Chondrocyte (in vitro differentiated cells): Measurements from ENCODE around the gene MALT1. TPM values are rescaled to one million over a fixed set of nuclear protein-coding genes. Genes with fewer than 3 reads are reported as not detected.
A peak's percentile ranks its signal among the peaks of the same experiment; 100 is the strongest.

Experiments
- DNase-seq: peaks from one replicate; pipeline ENCODE4 v3.0.0; 2021; ENCODE audit warnings: mixed read lengths, low spot score
- H3K27ac Mint-ChIP-seq: one replicate; pipeline ENCODE4 v1.8.0; 2021; ENCODE audit warnings: mild to moderate bottlenecking, moderate library complexity, mixed read lengths; ENCODE audit not compliant: unreplicated experiment
- H3K27me3 Mint-ChIP-seq: 2 replicates; pipeline ENCODE4 v1.8.0; 2021; ENCODE audit warnings: low read depth, mixed read lengths
- H3K36me3 Mint-ChIP-seq: 2 replicates; pipeline ENCODE4 v1.8.0; 2021; ENCODE audit warnings: low read depth, mixed read lengths
- H3K4me1 Mint-ChIP-seq: 2 replicates; pipeline ENCODE4 v1.8.0; 2021; ENCODE audit warnings: low read depth, mild to moderate bottlenecking, mixed read lengths
- H3K4me3 Mint-ChIP-seq: one replicate; pipeline ENCODE4 v1.8.0; 2021; ENCODE audit warnings: mild to moderate bottlenecking, moderate library complexity, mixed read lengths; ENCODE audit not compliant: unreplicated experiment
- H3K9me3 Mint-ChIP-seq: 2 replicates; pipeline ENCODE4 v1.8.0; 2021; ENCODE audit warnings: low read depth, mixed read lengths
- CTCF ChIP-seq: fragments of 200-600 bp; sonication (generic); IDR thresholded peaks from 2 replicates; pipeline ENCODE4 v1.5.0; 2021; ENCODE audit warnings: antibody characterized with exemption, mild to moderate bottlenecking, moderate library complexity
- total RNA-seq: library from RNA; stranded (reverse); gene quantifications from 3 replicates; pipeline ENCODE4 v1.2.1, GENCODE V29; 2021

The MALT1 gene
- total RNA-seq, 1 donor from 2014 or later = 17.4 TPM

- Mint-ChIP-seq H3K4me1 (peaks cover 14% of the 10 kb centered on the region), H3K27me3 (no peaks in the 10 kb centered on the region), H3K27ac (no peak overlapping the region), H3K4me3 (no peak overlapping the region), H3K36me3 (peaks cover 13% of the 10 kb centered on the region), H3K9me3 (no peaks in the 10 kb centered on the region)
- TF ChIP-seq CTCF = no peak
- DNase-seq = no peak
Observed at GRCh38 chr18:58714821-58715220, 43.6 kb downstream of the MALT1 start.

GRCh38 chr18:58715540-58715939, 44.3 kb downstream of the MALT1 start:
- Mint-ChIP-seq H3K27ac (peak overlapping the region; percentile 82), H3K4me1 (peaks cover 14% of the 10 kb centered on the region), H3K9me3 (no peaks in the 10 kb centered on the region), H3K4me3 (no peak overlapping the region), H3K36me3 (peaks cover 13% of the 10 kb centered on the region), H3K27me3 (no peaks in the 10 kb centered on the region)
- DNase-seq = no peak
- TF ChIP-seq CTCF = no peak

- H3K27me3 Mint-ChIP-seq = no peaks in the 10 kb centered on the region
- peaks cover 14% of the 10 kb centered on the region for H3K4me1 Mint-ChIP-seq
- no peak for DNase-seq
- no peaks in the 10 kb centered on the region for H3K9me3 Mint-ChIP-seq
- H3K36me3 Mint-ChIP-seq = peaks cover 13% of the 10 kb centered on the region
- no peak overlapping the region for H3K4me3 Mint-ChIP-seq
- TF ChIP-seq CTCF = no peak
- peak overlapping the region; percentile 82 for H3K27ac Mint-ChIP-seq
Observed at GRCh38 chr18:58716060-58716756, 44.9 kb downstream of the MALT1 start.

- no peak for DNase-seq
- Mint-ChIP-seq H3K27ac (no peak overlapping the region), H3K4me1 (peaks cover under 1% of the 10 kb centered on the region), H3K4me3 (no peak overlapping the region), H3K27me3 (no peaks in the 10 kb centered on the region), H3K36me3 (peaks cover 5% of the 10 kb centered on the region), H3K9me3 (no peaks in the 10 kb centered on the region)
- no peak for TF ChIP-seq CTCF
Observed at GRCh38 chr18:58721566-58722239, 50.4 kb downstream of the MALT1 start.

DNA sequence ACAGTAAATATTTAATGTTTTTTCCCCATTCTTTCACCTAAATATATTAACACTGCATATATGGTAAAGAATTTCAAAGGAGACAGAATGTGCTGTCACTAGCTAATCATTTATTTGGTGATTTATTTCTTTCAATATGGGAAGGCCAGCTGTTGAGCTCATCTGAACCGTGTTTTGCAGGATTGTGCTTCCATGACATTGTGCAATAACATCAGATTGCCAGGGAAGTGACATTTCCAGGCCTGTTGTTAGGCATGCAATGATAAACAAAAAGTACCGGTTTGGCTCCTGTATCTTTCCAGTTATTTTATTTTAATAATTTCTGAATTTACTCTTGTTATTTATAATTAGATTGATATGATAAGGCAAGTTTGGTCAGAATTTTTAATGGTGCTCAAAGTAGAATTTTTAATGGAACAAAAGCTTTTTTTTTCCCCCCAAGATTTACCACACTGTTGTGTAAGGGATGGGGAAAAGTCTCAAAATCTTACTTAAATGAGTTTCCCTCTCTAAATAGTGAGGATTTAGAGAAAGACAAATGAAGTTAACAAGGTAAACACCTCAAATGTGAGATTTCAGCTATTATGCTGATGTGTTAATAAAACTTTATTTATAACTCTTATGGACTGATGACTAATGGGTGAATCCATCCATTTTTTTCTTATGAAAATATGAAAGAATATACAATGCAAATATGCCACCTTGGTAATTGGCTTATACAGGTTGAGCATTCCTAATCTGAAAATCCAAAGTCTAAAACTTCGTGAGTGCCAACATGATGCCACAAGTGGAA, 52.7 kb downstream of the MALT1 start:
- Mint-ChIP-seq H3K4me1 (no peaks in the 10 kb centered on the region), H3K36me3 (peaks cover 3% of the 10 kb centered on the region), H3K9me3 (no peaks in the 10 kb centered on the region), H3K4me3 (no peak overlapping the region), H3K27me3 (no peaks in the 10 kb centered on the region), H3K27ac (no peak overlapping the region)
- no peak for TF ChIP-seq CTCF
- DNase-seq = no peak
